SK-N-SH (cell line): ENCODE measurements around the gene SQOR.

Experiments
- ELF1 ChIP-seq: IDR thresholded peaks from 2 replicates; pipeline ENCODE4 v1.4.0; 2012
- EP300 ChIP-seq, 2 experiments: IDR thresholded peaks; 2 replicates each; pipeline versions ENCODE4 v1.4.0 to v1.6.1; 2012; ENCODE audit warnings: borderline replicate concordance in 1 of 2, low read depth in 1 of 2, low read length in 1 of 2
- FOXM1 ChIP-seq: IDR thresholded peaks from 2 replicates; pipeline ENCODE4 v1.4.0; 2012; ENCODE audit warnings: low read depth, mild to moderate bottlenecking
- MXI1 ChIP-seq: IDR thresholded peaks from 2 replicates; pipeline ENCODE4 v1.6.1; 2012; ENCODE audit warnings: mild to moderate bottlenecking, low read depth, low read length, improper control_type of control experiment
- NRF1 ChIP-seq: IDR thresholded peaks from 2 replicates; pipeline ENCODE4 v1.6.1; 2012; ENCODE audit warnings: low read depth, mild to moderate bottlenecking, low read length
- POLR2AphosphoS5 ChIP-seq: IDR thresholded peaks from 2 replicates; pipeline ENCODE4 v1.6.1; 2012; ENCODE audit warnings: low read depth, low read length
- RAD21 ChIP-seq: IDR thresholded peaks from 2 replicates; pipeline ENCODE4 v1.6.1; 2012; ENCODE audit warnings: mild to moderate bottlenecking, low read length
- SMC3 ChIP-seq: IDR thresholded peaks from 2 replicates; pipeline ENCODE4 v1.6.1; 2012; ENCODE audit warnings: low read depth, low read length, improper control_type of control experiment
- TF ChIP-seq, protein P1 (sequence below): fragments of 200-600 bp; sonication (generic); IDR thresholded peaks from 2 replicates; pipeline ENCODE4 v1.6.1; 2017; ENCODE audit warnings: antibody characterized with exemption, mild to moderate bottlenecking, moderate library complexity
- TF ChIP-seq, protein P2 (sequence below): IDR thresholded peaks from 2 replicates; pipeline ENCODE4 v1.4.0; 2012; ENCODE audit warnings: low read depth
- TF ChIP-seq, protein P3 (sequence below): IDR thresholded peaks from 2 replicates; pipeline ENCODE4 v1.4.0; 2012; ENCODE audit warnings: low read depth, borderline replicate concordance
- TF ChIP-seq, protein P4 (sequence below): fragments of 150-350 bp; IDR thresholded peaks from 2 replicates; pipeline ENCODE4 v1.6.1; 2017; ENCODE audit warnings: antibody characterized with exemption, low read length, low read depth, borderline replicate concordance
- TF ChIP-seq, protein P5 (sequence below): IDR thresholded peaks from 2 replicates; pipeline ENCODE4 v1.6.1; 2012; ENCODE audit warnings: mild to moderate bottlenecking, low read depth, low read length, moderate library complexity

DNA sequence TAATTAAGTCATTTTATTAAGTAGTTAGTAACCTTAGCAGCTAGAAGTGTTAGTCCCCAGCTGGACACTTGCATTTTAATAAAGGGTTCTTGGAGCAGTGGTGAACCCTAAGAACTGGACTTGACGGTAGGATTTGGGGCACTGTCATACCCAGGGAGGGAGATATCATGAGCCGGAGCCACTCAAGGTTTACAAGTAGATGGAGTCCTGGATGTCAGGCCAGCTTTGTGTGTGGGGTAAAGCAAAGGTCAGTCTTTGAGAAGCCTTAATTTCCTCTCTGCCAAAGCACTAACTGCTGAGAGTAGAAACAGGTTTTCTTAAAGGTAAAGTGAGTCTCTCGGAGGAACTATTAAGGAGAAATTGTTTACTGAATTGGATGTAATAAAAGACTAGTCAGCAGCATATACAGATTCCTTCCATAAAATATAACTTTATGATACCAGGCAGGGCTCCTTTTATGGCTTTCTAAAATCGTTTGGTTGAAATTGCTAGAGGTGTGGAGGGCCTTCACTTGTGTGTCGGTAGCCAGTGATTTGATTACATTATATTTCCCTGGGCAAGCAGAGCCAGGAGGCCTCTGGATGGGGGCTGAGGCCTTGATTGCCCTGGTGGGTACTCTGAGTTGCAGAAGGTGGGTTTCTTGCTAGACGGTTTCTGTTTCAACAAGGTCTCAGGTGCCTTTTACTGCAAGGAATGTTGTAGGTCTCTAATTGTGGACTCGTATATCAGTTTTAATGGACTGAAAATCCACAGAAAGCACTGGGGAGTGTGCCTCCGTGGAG lies 23.1 kb downstream of the SQOR start:
- TF ChIP-seq, protein P1, sequence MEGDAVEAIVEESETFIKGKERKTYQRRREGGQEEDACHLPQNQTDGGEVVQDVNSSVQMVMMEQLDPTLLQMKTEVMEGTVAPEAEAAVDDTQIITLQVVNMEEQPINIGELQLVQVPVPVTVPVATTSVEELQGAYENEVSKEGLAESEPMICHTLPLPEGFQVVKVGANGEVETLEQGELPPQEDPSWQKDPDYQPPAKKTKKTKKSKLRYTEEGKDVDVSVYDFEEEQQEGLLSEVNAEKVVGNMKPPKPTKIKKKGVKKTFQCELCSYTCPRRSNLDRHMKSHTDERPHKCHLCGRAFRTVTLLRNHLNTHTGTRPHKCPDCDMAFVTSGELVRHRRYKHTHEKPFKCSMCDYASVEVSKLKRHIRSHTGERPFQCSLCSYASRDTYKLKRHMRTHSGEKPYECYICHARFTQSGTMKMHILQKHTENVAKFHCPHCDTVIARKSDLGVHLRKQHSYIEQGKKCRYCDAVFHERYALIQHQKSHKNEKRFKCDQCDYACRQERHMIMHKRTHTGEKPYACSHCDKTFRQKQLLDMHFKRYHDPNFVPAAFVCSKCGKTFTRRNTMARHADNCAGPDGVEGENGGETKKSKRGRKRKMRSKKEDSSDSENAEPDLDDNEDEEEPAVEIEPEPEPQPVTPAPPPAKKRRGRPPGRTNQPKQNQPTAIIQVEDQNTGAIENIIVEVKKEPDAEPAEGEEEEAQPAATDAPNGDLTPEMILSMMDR: no peak
- TF ChIP-seq SMC3: no peak
- TF ChIP-seq, protein P2, sequence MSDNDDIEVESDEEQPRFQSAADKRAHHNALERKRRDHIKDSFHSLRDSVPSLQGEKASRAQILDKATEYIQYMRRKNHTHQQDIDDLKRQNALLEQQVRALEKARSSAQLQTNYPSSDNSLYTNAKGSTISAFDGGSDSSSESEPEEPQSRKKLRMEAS: no peak
- no peak for TF ChIP-seq POLR2AphosphoS5
- TF ChIP-seq RAD21: no peak
- TF ChIP-seq FOXM1: no peak
- no peak for TF ChIP-seq ELF1
- TF ChIP-seq, protein P3, sequence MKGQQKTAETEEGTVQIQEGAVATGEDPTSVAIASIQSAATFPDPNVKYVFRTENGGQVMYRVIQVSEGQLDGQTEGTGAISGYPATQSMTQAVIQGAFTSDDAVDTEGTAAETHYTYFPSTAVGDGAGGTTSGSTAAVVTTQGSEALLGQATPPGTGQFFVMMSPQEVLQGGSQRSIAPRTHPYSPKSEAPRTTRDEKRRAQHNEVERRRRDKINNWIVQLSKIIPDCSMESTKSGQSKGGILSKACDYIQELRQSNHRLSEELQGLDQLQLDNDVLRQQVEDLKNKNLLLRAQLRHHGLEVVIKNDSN: no peak
- TF ChIP-seq NRF1: no peak
- TF ChIP-seq EP300 (IDR thresholded peaks at IDR 0.05; ENCODE audit: borderline replicate concordance in 1 of 2, low read depth in 1 of 2, low read length in 1 of 2): no peak
- no peak for TF ChIP-seq MXI1
- TF ChIP-seq, protein P4, sequence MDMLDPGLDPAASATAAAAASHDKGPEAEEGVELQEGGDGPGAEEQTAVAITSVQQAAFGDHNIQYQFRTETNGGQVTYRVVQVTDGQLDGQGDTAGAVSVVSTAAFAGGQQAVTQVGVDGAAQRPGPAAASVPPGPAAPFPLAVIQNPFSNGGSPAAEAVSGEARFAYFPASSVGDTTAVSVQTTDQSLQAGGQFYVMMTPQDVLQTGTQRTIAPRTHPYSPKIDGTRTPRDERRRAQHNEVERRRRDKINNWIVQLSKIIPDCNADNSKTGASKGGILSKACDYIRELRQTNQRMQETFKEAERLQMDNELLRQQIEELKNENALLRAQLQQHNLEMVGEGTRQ: no peak
- TF ChIP-seq, protein P5, sequence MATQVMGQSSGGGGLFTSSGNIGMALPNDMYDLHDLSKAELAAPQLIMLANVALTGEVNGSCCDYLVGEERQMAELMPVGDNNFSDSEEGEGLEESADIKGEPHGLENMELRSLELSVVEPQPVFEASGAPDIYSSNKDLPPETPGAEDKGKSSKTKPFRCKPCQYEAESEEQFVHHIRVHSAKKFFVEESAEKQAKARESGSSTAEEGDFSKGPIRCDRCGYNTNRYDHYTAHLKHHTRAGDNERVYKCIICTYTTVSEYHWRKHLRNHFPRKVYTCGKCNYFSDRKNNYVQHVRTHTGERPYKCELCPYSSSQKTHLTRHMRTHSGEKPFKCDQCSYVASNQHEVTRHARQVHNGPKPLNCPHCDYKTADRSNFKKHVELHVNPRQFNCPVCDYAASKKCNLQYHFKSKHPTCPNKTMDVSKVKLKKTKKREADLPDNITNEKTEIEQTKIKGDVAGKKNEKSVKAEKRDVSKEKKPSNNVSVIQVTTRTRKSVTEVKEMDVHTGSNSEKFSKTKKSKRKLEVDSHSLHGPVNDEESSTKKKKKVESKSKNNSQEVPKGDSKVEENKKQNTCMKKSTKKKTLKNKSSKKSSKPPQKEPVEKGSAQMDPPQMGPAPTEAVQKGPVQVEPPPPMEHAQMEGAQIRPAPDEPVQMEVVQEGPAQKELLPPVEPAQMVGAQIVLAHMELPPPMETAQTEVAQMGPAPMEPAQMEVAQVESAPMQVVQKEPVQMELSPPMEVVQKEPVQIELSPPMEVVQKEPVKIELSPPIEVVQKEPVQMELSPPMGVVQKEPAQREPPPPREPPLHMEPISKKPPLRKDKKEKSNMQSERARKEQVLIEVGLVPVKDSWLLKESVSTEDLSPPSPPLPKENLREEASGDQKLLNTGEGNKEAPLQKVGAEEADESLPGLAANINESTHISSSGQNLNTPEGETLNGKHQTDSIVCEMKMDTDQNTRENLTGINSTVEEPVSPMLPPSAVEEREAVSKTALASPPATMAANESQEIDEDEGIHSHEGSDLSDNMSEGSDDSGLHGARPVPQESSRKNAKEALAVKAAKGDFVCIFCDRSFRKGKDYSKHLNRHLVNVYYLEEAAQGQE: no peak
